Activated CD8-positive, alpha-beta memory T cell treated with anti-CD3 and anti-CD28 coated beads for 48 hours (primary cell): Measurements from ENCODE around the gene GPR179.

ENCODE experiments used
- DNase-seq, 3 experiments: peaks; one replicate each; pipeline ENCODE4 v3.0.0-alpha.2; 2020; ENCODE audit warnings: low read depth in 2 of 3, low spot score in 2 of 3

Gene GPR179, protein sequence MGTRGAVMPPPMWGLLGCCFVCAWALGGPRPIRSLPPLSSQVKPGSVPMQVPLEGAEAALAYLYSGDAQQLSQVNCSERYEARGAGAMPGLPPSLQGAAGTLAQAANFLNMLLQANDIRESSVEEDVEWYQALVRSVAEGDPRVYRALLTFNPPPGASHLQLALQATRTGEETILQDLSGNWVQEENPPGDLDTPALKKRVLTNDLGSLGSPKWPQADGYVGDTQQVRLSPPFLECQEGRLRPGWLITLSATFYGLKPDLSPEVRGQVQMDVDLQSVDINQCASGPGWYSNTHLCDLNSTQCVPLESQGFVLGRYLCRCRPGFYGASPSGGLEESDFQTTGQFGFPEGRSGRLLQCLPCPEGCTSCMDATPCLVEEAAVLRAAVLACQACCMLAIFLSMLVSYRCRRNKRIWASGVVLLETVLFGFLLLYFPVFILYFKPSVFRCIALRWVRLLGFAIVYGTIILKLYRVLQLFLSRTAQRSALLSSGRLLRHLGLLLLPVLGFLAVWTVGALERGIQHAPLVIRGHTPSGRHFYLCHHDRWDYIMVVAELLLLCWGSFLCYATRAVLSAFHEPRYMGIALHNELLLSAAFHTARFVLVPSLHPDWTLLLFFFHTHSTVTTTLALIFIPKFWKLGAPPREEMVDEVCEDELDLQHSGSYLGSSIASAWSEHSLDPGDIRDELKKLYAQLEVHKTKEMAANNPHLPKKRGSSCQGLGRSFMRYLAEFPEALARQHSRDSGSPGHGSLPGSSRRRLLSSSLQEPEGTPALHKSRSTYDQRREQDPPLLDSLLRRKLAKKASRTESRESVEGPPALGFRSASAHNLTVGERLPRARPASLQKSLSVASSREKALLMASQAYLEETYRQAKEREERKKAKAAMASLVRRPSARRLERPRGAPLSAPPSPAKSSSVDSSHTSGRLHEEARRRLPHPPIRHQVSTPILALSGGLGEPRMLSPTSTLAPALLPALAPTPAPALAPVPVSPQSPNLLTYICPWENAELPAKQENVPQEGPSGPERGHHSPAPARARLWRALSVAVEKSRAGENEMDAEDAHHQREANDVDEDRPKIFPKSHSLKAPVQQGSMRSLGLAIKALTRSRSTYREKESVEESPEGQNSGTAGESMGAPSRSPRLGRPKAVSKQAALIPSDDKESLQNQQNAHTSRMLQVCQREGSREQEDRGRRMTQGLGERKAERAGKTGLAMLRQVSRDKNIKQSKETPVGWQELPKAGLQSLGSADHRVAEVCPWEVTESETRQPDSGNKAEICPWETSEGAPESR (N-terminal part only)

DNA sequence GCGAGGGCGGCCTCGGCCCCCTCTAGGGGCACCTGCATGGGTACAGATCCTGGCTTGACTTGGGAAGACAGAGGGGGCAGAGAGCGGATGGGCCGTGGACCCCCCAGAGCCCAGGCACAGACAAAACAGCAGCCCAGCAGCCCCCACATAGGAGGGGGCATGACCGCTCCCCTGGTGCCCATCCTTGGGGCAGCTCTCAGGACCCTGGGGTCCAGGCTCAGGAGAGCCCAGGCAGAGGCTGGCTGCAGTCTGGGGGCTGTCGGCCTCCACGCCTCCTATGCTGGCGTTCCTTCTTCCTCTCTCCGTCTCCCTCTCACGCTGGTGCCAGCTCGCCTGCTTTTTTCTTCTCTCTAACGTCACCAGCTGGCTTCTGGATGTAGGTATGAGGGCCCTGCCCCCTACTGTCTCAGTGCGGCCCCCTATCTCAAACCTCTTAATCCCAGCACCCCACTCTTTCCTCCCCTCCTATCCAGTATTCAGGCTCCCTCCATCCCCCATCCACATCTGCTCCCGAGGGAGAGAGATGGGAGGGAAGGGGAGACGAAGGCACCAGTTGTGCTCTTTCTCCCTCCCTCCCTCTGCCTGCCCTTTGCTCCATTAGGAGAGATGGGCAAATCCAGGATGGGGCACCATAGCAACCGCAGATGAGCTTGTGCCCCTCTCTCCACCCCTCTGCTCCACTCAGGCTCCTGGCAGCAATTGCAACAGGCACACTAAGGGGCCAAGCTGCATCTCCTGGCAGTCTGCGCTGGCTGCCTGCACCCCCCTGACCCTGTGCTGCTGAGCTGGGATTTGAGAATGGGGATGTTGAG lies at the start of gene GPR179:
GPR179 (minus strand) TSS at position 349 of the 812 bp plus-strand sequence; CDS start at position 182, 167 bp downstream.
- no peak for DNase-seq

DNA sequence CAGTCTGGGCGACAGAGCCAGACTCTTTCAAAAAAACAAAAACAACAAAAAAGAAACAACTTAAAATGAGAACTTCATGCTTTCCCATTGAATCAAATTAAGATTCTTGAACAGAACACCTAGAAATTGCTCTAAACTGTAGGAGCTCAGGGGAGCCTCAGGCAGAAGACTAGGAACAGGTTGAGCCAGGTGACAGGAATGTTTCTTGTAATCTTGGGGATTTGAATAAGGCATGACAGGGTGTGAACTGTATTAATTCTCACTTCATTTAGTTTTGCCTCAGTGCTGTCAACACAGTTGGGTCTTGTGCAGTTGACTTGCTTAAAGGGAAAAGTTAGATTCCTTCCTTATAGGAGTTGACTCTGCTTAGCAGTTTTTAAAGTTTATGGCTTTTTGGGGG lies 35.7 kb upstream of the GPR179 start:
- no peak for DNase-seq

DNA sequence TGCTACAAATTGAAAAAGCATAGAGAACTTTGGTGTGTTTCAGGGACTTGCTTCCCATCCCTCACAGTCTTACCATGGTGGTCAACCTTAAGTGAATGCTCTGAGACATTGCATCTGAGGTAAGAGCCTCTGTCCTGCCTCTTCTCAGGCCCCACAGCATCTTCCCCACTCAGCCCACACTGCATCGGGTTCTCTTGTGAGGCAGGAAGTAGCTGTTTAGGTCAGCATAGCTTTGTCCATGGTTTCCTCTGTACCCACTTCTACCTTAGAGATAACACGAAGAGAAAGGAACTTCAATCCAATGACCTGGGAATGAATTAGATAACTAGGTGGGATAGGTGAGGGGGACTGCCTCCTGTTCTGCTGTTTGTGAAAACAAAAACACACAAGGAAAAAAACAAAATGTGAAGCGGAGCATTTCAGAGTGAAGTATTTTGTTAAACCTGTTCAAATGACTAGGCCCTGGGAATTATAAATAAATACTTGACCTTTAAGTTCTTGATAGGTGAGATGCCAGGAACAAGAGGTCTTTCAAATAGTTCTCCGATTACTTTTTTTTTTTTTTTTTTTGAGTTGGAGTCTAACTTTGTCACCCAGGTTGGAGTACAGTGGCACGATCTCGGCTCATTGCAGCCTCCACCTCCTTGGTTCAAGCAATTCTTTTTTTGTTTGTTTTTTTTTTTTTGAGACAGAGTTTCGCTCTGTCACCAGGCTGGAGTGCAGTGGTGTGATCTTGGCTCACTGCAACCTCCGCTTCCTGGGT lies 25.5 kb upstream of the GPR179 start:
- no peak for DNase-seq

DNA sequence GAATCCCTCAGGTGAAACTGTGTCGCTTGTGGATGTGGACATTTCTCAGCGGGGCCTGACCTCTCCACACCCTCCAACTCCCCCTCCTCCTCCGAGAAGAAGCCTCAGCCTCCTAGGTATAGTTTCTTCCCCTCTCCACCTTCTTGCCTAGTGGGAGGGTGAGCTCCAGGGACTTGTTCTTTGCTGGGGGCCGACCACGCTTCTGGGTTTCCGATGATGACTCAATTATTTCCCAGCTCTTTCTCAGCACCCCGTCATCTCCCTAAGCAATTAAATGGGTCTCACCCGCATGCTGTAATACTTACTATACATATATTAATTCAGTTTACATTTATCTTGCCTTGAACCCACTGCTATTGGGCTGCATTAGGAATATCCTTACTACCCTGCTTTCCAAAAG lies 21.0 kb upstream of the GPR179 start:
- no peak for DNase-seq

DNA sequence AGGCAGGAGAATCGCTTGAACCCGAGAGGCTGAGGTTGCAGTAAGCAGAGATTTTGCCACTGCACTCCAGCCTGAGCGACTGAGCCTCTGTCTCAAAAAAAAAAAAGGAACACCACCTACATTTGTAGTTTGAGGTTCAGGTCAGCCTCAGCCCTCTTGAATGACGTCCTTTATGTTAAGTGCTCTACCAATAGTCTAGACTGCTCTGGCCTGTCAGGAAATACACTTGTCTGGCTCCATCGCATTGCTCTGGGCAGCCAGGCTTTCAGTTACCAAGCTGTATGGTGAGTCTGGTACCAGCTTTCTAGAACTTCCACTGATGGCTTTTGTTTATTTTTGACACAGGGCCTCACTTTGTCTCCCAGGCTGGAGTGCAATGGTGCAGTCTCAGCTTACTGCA lies 19.3 kb upstream of the GPR179 start:
- DNase-seq: no peak

DNA sequence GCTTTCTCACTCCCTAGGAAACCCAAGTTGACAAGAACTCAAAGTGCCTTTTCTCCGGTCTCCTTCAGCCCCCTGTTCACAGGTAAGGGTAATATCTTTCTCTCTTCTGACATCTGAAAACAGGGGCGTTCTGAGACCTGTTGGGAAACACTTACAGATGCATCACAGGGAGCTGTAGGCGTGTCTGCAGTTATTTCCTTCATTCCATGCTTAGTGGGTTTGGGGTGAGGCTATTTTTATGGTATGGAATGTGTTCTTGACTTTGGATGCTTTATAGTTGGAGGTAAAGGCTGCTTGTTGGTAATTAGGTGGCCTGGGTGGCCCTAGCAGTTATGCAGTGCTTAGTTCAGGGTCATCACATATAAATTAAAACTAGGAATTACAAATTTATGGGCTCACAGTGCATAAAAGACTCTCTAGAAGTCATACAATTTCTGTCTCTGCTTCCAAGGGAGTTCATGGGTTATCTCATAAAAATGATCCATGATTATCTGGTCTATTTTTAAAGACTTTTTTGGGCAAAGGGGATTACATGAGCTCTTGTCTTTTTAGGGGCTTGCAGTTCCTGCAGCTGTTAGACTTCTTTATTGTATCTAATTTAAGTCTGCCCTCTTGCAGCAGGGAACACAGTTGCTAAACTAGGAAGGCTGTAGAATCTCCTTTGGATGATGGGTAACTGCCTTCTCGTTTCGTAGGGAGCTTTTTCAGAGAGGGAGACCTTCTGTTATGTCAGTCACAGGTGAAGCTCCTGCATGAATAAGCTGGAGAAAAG lies 18.1 kb upstream of the GPR179 start:
- DNase-seq: no peak

DNA sequence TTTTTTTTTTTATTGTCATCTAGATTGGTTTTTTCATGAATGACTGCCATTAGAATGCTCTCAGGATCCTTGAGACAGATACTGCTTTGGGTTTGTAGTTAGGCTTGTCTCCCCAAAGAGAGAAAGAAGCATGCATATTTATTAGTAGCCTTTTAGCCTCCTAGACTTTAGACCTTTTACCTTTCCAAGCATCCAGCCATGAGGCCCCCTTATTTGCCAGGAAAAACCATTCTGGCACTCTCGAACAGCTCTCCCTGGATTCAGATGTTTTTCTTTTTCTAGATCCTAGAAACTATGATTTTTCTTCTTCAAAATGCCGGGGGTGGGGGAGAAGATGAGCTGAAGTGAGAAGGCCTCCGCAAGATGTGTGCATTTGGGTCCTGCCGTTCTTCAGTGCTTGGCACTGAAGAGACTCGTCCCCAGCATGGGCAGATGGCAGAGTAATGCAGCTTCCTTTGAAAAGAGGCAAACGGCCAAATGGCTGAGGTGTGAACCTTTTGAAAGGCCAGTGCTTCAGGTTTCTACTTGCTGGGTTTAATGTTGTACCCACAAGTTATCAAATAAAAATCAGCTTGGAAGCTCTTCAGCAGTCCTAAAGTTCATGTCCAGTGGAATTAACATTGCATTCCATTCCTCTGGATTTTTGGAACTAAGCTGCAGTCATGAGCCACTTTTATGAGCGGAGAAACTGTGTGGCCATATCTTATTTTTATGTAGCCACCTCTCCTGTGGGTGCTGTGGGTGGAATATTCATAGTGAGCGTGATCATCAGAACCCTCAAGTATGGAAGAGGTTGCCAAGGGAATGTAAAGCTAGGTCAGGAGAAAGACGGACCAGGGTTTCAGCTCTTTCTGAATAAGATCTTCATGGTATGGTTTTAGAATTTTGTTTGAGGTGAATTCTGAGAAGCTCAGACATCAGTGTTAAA lies 15.1 kb upstream of the GPR179 start:
- no peak for DNase-seq

DNA sequence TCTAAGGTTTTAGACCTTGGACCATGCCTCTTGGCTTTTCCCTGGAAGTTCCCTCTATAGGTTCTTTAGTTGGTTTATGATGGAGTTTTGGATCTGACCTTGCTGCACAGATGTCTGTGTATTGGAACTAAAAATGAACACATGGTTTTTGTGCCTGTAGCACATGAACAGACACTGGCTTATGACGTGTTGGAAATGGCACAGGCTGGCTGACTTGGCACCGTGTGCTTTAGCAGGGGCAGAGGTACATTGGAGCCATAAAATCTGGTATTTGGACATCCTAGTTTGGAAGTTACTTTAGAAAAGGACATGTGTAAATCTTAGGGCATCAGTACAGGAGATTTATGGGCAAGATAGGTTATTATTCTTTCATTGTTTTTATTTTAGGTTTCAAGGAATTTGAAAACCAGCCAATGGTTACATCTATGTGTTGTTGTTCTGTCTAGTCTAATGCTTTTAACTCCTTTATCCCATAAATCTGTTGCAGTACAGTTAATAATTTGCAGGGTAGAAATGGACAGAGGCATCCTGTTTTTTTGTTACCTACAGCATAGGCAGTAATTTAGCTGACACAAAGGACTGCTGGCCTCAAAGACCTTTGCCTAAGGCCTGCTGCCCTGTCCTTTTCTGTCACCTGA lies 13.8 kb upstream of the GPR179 start:
- no peak for DNase-seq

DNA sequence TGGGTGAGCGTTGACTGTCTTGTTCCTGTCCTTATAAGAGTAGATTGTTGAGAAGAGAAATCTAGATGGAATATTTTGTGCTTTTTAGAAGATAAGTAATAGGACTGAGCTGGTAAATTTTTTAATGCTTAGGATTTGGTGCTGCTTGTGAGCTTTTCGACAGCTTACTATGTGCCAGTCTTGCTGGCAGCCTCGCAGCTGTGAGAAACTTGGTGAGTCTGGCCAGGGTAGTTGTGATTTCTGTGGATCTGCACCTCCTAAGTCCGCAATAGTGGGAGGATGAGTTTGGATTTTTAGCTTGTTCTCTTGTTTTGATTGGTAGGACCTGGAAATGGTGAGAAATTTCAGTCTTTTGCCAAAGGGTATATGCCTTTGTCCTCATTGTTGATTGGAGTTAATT lies 11.5 kb upstream of the GPR179 start:
- no peak for DNase-seq

DNA sequence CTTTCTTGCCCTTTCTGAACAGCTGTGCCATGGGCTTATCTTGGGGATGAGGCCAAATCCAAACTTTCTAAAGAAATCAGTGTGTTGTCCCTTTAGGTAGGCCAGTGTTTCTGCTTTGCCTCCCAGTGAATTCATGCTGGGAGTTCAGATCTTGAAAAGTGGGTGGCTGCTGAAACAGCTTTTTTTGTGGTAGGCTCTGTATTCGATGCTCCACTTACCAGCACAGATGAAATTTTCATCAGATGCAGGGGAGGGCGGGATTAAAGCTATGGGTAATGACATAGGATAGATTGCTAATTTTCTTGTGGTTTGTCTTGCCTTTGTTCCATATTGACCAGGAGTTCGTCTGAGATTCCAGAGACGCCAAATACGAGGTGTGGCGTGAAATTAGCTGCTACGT lies 10.7 kb upstream of the GPR179 start:
- no peak for DNase-seq

DNA sequence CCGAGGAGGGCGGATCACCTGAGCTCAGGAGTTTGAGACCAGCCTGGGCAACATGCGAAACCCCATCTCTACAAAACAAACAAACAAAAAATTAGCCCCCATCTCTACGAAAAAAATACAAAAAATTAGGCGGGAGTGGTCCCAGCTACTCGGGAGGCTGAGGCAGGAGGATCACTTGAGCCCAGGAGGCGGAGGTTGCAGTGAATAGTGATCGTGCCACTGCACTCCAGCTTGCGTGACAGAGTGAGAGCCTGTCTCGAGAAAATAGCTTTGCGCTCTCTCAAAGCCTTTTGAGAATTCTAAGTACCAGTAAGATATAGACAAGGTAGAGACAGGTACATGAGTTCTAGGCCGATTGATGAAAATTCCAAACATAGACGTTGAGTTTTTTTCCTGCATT lies 9.9 kb upstream of the GPR179 start:
- no peak for DNase-seq

DNA sequence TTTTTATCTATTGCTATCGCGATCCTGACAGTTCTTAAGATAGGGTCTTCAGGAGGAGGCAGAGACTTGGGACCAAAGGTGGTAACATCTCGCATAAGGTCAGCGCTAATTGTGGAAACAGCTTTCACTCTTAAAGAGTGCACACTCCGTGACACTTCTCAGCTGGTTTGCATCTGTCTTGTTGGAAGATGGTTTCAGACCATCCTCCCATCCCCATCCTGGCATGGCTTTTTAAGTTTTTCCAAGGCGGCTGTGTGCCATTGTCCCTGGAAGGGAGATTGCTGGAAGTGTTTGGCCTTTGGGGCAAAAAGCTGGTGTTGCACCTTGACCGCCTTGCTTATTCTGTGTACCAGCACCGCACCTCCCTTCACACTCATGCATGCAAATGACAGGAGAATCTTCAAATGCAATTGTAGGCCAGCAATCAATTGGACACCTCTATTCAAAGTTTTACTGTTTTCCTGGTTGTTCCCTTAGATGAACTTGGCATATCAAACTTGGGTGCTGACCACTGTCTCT lies 9.4 kb upstream of the GPR179 start:
- no peak for DNase-seq

DNA sequence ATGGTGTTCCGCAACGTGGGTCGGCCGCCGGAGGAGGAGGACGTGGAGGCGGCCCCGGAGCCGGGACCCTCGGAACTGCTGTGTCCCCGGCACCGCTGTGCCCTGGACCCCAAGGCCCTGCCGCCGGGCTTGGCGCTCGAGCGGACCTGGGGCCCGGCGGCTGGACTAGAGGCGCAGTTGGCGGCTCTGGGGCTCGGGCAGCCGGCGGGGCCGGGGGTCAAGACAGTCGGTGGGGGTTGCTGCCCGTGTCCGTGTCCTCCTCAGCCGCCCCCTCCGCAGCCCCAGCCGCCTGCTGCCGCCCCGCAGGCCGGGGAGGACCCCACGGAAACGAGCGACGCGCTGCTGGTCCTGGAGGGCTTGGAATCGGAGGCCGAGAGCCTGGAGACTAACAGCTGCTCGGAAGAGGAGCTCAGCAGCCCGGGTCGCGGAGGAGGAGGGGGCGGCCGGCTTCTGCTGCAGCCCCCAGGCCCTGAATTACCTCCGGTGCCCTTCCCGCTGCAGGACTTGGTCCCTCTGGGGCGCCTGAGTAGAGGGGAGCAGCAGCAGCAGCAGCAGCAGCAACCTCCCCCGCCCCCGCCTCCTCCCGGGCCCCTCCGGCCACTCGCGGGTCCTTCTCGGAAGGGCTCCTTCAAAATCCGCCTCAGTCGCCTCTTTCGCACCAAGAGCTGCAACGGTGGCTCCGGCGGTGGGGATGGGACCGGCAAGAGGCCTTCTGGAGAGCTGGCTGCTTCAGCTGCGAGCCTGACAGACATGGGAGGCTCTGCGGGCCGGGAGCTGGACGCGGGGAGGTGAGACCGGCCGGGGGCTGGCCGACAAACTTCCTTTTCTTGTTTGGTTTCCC lies 8.7 kb upstream of the GPR179 start:
- DNase-seq: peak in 2 of 3 experiments; percentile 4 to 13

DNA sequence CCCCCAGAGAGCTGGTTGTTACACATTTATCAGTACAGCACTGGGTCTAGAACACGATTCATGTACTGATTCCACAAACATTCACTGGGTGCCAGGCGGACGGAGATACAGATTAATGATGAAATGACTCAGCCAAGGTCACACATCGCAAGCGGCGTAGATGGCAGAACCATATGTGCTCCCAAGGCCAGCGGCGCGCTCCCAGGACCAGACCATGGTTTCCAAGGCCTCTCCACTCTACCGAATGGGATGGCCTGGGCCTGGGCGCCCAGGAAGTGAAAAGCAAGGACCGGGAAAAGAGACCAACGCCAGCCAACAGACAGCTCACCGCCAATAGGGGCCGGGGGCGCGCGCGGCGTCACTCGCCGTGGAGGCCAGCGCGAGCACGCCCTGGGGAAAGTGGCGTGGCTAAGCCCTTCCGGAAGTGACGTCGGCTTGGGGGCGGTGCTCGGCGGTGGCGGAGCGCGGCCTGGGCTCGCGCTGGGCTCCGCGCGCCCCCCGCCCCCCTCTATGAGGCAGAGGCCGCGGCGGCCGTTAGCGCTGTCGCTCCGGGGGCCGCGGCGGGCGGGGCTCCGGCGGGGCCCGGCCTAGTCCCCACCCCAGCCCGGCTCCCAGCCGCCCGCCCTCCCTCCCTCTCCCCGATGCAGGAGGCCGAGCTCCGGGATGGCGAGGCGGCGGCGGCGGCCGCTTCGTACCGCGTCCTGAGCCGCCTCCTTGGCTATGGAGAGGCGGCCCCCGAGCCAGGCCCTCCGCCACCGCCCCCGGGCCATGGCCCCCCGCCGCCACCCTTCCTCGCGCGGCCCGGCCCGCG lies 7.9 kb upstream of the GPR179 start, which contains the start of gene SOCS7:
SOCS7 (plus strand) TSS at position 433 of the 811 bp plus-strand sequence; CDS start at position 642, 209 bp downstream.
- DNase-seq: peak; percentile 80 to 94 (median 93)

DNA sequence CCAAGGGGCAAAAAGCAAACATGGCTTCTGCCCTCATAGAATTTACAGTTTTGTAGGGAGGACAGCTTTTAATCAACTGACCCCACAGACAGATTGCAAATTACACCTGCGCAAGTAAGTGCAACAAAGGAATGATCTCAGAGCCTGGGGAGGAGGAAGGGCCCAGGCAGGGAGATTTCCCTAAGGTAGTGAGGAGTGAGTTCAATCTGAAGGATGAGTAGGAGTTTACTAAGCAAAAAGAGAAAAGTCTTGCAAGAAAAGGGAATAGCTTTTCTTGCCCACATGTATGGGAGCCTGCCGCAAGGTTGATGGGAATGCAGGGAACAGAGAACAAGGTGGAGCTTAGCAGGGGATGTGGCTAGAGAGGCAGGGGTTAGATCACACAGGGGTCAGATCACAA lies 6.3 kb upstream of the GPR179 start:
- DNase-seq: no peak
